GM10248 (cell line): ENCODE data around the gene PCSK6.
"Not testable (repeated sequence)": the region's sequence is repeated elsewhere in the genome, so short reads cannot be mapped to it uniquely, and the experiment has no call there.

Source experiments
- CTCF ChIA-PET: fragments of 300-600 bp; sonication (Branson Sonifier 250); formaldehyde crosslinking; extraction: SDS; loops from one replicate; lab custom pipeline; 2021; ENCODE audit warnings: antibody characterized with exemption; lab: Yijun Ruan, JAX
- POLR2A ChIA-PET: fragments of 350-650 bp; sonication (Branson Sonifier 250); formaldehyde crosslinking; extraction: SDS; loops from one replicate; lab custom pipeline; 2020; ENCODE audit warnings: antibody characterized with exemption; lab: Yijun Ruan, JAX
- DNase-seq: peaks from one replicate; pipeline ENCODE4 v3.0.0; 2012; ENCODE audit errors: extremely low spot score
- CTCF ChIP-seq: IDR thresholded peaks from 2 replicates; pipeline ENCODE4 v1.5.1; 2012; ENCODE audit warnings: mild to moderate bottlenecking, low read depth; ENCODE audit errors: extremely low read depth, missing control alignments, control extremely low read depth

PCSK6 gene

GRCh38 chr15:101288905-101289513 is 200.5 kb downstream of the PCSK6 start:
- peak; percentile 60 for TF ChIP-seq CTCF
- ChIA-PET POLR2A (no interaction called here), CTCF (interaction anchor here (0.6 to 5.5 kb wide), 25 partner anchors 9 to 694 kb away, joined by 3 to 34 read pairs (median 5); no protein-coding TSS in a partner anchor)
- DNase-seq = no peak

GRCh38 chr15:101287342-101287741 is 202.2 kb downstream of the PCSK6 start:
- POLR2A ChIA-PET, DNase-seq: not testable (repeated sequence)
- CTCF ChIA-PET = interaction anchor here (1.8 to 5.5 kb wide), 9 partner anchors 7 to 432 kb away, joined by 5 to 34 read pairs (median 17); partner anchors contain the start of gene SNRPA1

GRCh38 chr15:101286471-101287114 is 202.9 kb downstream of the PCSK6 start:
- CTCF ChIA-PET = interaction anchor here (1.1 to 4.6 kb wide), 5 partner anchors 8 to 355 kb away, joined by 3 to 19 read pairs (median 6); partner anchors contain the start of gene SNRPA1
- POLR2A ChIA-PET = no interaction called here

GRCh38 chr15:101283931-101284330 is 205.6 kb downstream of the PCSK6 start:
- ChIA-PET POLR2A (interaction anchor here (0.7 kb wide), 1 partner anchor 19 kb away, joined by 5 read pairs; no protein-coding TSS in a partner anchor), CTCF (interaction anchor here (0.9 to 4.6 kb wide), 7 partner anchors 9 to 366 kb away, joined by 3 to 19 read pairs (median 4); partner anchors contain the start of gene SNRPA1)
- TF ChIP-seq CTCF = no peak
- no peak for DNase-seq

More at GRCh38 chr15:101286471-101287114, 202.9 kb downstream of the PCSK6 start:
- no peak for TF ChIP-seq CTCF
- no peak for DNase-seq

- POLR2A ChIA-PET = no interaction called here
- no peak for TF ChIP-seq CTCF
- CTCF ChIA-PET = interaction anchor here (3.4 kb wide), 1 partner anchor 10 kb away, joined by 34 read pairs; no protein-coding TSS in a partner anchor
- DNase-seq = no peak
Measured at GRCh38 chr15:101280007-101280406, 209.5 kb downstream of the PCSK6 start.

GRCh38 chr15:101277943-101278564 is 211.5 kb downstream of the PCSK6 start:
- no peak for DNase-seq
- no peak for TF ChIP-seq CTCF
- POLR2A ChIA-PET = no interaction called here
- CTCF ChIA-PET = interaction anchor here (1.2 to 3.4 kb wide), 2 partner anchors 11 to 12 kb away, joined by 5 to 34 read pairs; no protein-coding TSS in a partner anchor
